ENCODE data around the gene CRYAA. TPM values are rescaled to one million over a fixed set of nuclear protein-coding genes. Genes with fewer than 3 reads are reported as not detected.

The CRYAA gene
- polyA plus RNA-seq, 3 donors, result not detected

DNA sequence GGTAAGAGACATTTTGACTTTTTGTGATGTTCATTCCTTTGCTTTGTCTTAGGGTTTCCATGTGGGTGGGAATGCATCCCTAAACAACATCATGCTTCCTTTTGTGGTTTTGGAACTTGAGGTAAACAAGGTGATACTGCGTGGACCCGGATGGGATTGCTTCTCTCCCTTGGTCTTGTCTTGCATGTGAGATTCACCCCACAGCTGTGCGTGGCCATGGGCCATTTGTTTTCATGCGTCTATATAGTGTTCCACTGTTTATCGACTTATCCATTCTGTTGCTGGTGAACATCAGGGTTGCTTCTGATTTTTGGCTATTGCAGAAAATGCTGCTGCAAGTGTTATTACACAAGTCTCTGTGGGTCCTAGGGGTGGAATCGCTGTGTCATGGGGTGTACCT lies 21.1 kb downstream of the CRYAA start:
- Histone ChIP-seq H3K79me2 (ENCODE audit: insufficient read depth, low read length) (no peaks in the 10 kb centered on the region), H3K4me1 (ENCODE audit: control insufficient read depth in 1 of 2, insufficient read depth in 2 of 2, low read length in 2 of 2) (peaks cover 14 to 22% of the 10 kb centered on the region in 2 donors), H2AFZ (ENCODE audit: insufficient read depth, low read depth, low read length, poor library complexity, severe bottlenecking) (no peak overlapping the region), H4K20me1 (ENCODE audit: insufficient read depth, low read length) (no peaks in the 10 kb centered on the region), H3K4me2 (replicated peaks; ENCODE audit: extremely low read depth, low read length, poor library complexity, severe bottlenecking) (no peak overlapping the region), H3K9ac (ENCODE audit: insufficient read depth, low read length, poor library complexity, severe bottlenecking) (no peak overlapping the region), H3K36me3 (replicated peaks in 1 of 2; ENCODE audit: control insufficient read depth in 1 of 2, insufficient read depth in 2 of 2, low read length in 2 of 2) (no peaks in the 10 kb centered on the region), H3K4me3 (replicated peaks in 1 of 3; ENCODE audit: low read depth in 2 of 3, low read length in 3 of 3) (no peak overlapping the region), H3K27ac (ENCODE audit: low read depth in 1 of 2, low read length in 2 of 2) (no peak overlapping the region), H3K9me3 (replicated peaks in 1 of 2; ENCODE audit: control insufficient read depth in 1 of 2, insufficient read depth in 1 of 2, low read length in 2 of 2) (no peaks in the 10 kb centered on the region), H3K27me3 (ENCODE audit: control insufficient read depth in 2 of 2, insufficient read depth in 2 of 2, low read length in 2 of 2) (no peaks in the 10 kb centered on the region)
- intact Hi-C loops (cut with micrococcal nuclease), result no loop called here
- 98% methylated on average over 6 of the region's 6 CpGs for WGBS (ENCODE audit: insufficient coverage)
- Mint-ChIP-seq H3K4me3 (no peak overlapping the region), H3K27ac (no peak overlapping the region), H3K9me3 (peaks cover 0 to 7% (median 2%) of the 10 kb centered on the region in 7 donors), H3K4me1 (peaks cover 31% of the 10 kb centered on the region), H3K36me3 (no peaks in the 10 kb centered on the region), H3K27me3 (ENCODE audit: low read depth in 3 of 3) (peaks cover 8 to 14% (median 8%) of the 10 kb centered on the region in 3 donors)
- TF ChIP-seq, protein P1, sequence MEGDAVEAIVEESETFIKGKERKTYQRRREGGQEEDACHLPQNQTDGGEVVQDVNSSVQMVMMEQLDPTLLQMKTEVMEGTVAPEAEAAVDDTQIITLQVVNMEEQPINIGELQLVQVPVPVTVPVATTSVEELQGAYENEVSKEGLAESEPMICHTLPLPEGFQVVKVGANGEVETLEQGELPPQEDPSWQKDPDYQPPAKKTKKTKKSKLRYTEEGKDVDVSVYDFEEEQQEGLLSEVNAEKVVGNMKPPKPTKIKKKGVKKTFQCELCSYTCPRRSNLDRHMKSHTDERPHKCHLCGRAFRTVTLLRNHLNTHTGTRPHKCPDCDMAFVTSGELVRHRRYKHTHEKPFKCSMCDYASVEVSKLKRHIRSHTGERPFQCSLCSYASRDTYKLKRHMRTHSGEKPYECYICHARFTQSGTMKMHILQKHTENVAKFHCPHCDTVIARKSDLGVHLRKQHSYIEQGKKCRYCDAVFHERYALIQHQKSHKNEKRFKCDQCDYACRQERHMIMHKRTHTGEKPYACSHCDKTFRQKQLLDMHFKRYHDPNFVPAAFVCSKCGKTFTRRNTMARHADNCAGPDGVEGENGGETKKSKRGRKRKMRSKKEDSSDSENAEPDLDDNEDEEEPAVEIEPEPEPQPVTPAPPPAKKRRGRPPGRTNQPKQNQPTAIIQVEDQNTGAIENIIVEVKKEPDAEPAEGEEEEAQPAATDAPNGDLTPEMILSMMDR (IDR thresholded peaks at IDR 0.05), result no peak
- DNase-seq, result no peak

DNA sequence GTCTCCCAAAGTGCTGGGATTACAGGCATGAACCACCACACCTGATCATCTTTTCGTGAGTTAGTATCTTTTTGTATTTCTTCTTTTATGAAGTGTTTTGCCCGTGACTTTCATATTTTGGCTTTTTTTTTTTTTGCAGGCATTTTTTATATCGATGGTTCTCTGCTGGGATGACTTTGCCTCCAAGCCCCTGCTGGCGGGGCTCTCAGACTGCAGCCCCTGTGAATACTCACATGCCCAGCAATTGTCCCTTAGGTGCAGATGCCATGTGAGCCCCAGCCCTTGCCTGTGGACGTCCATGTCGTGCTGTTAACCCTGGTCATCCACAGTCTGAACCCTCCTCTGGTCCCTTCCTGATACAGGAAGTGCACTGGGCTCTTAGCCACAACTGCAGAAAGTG lies 21.7 kb downstream of the CRYAA start:
- Mint-ChIP-seq H3K4me1 (peaks cover 33% of the 10 kb centered on the region), H3K9me3 (peaks cover 0 to 7% (median 2%) of the 10 kb centered on the region in 7 donors), H3K4me3 (no peak overlapping the region), H3K36me3 (no peaks in the 10 kb centered on the region), H3K27me3 (ENCODE audit: low read depth in 3 of 3) (peaks cover 8 to 14% (median 8%) of the 10 kb centered on the region in 3 donors), H3K27ac (no peak overlapping the region)
- WGBS (ENCODE audit: insufficient coverage), result 89% methylated on average over 3 of the region's 6 CpGs
- Histone ChIP-seq H3K4me1 (ENCODE audit: control insufficient read depth in 1 of 2, insufficient read depth in 2 of 2, low read length in 2 of 2) (peaks cover 15 to 23% of the 10 kb centered on the region in 2 donors), H4K20me1 (ENCODE audit: insufficient read depth, low read length) (no peaks in the 10 kb centered on the region), H3K36me3 (replicated peaks in 1 of 2; ENCODE audit: control insufficient read depth in 1 of 2, insufficient read depth in 2 of 2, low read length in 2 of 2) (no peaks in the 10 kb centered on the region), H3K4me3 (replicated peaks in 1 of 3; ENCODE audit: low read depth in 2 of 3, low read length in 3 of 3) (no peak overlapping the region), H2AFZ (ENCODE audit: insufficient read depth, low read depth, low read length, poor library complexity, severe bottlenecking) (no peak overlapping the region), H3K9me3 (replicated peaks in 1 of 2; ENCODE audit: control insufficient read depth in 1 of 2, insufficient read depth in 1 of 2, low read length in 2 of 2) (no peaks in the 10 kb centered on the region), H3K9ac (ENCODE audit: insufficient read depth, low read length, poor library complexity, severe bottlenecking) (no peak overlapping the region), H3K27ac (ENCODE audit: low read depth in 1 of 2, low read length in 2 of 2) (no peak overlapping the region), H3K4me2 (replicated peaks; ENCODE audit: extremely low read depth, low read length, poor library complexity, severe bottlenecking) (no peak overlapping the region), H3K79me2 (ENCODE audit: insufficient read depth, low read length) (no peaks in the 10 kb centered on the region), H3K27me3 (ENCODE audit: control insufficient read depth in 2 of 2, insufficient read depth in 2 of 2, low read length in 2 of 2) (no peaks in the 10 kb centered on the region)
- intact Hi-C loops (cut with micrococcal nuclease), result no loop called here
- no peak for DNase-seq
- TF ChIP-seq, protein P1 (IDR thresholded peaks at IDR 0.05), result no peak
